ENCODE results near the gene VWA8.

- TF ChIP-seq POLR2A (IDR thresholded peaks at IDR 0.05; ENCODE audit: low read length), result no peak
- TF ChIP-seq GATA1 (IDR thresholded peaks at IDR 0.05; ENCODE audit: low read depth, low read length), result no peak
Observed at GRCh38 chr13:41900918-41901317, 60.0 kb downstream of the VWA8 start.
